Non-pigmented ciliary epithelial cell (primary cell): ENCODE measurements around the gene COQ2.
A peak's percentile ranks its signal among the peaks of the same experiment; 100 is the strongest.
"Not testable (repeated sequence)": the region's sequence is repeated elsewhere in the genome, so short reads cannot be mapped to it uniquely, and the experiment has no call there.

ENCODE experiments used
- DNase-seq: peaks from one replicate; pipeline ENCODE4 v3.0.0-alpha.2; 2010; ENCODE audit warnings: low read depth

COQ2 gene

GRCh38 chr4:83284193-83285054 is at the start of gene COQ2:
COQ2 (minus strand) TSS chr4:83284798; CDS start chr4:83284764, 34 bp downstream.
- peak; percentile 72 for DNase-seq

DNA sequence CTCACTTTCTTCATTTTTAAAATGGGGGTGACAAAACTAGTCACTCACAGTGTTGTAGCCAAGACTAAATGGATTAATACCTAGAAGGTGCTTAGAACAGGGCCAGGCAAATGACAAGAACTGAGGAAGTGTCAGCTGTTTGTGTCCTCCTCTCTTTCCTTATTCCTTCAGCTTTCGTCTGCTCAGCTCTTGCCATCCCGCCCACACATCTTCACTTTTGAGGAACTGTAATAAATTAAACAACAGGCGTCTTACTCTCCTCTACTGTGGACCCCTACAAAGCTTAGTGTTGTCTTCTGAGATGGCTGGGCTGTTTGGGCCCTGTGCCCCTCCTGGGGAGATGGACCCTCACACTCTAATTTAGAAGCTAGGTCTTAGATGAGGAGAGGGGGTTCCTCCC is 47.4 kb upstream of the COQ2 start:
- DNase-seq: no peak

DNA sequence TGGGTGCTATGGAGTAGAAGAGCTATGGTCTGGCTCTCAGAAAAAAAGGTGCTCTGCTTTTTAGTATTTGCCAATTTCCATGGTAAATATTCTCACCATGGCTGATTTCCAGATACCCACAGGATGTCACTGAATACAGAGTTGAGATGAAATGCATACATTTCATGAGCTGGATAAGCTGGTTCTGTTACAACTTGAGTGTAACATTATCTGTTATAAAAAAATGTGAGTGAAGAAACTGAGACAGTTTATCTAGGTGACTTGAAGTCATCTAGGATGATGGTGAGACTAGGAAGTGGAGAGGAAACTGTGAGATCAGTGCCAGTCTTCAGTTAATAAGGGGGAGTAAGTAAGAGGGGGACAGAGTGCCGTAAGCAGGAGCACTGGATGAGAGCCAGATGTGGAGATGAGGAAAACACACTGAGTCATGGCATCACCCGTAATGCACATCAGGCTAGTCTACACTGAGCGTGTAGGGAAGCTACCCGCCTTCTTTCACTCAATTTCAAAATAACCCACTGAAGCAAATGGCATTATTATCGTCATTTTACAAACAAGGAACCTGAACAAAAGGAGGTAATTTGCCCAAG is 45.0 kb upstream of the COQ2 start:
- DNase-seq: no peak

DNA sequence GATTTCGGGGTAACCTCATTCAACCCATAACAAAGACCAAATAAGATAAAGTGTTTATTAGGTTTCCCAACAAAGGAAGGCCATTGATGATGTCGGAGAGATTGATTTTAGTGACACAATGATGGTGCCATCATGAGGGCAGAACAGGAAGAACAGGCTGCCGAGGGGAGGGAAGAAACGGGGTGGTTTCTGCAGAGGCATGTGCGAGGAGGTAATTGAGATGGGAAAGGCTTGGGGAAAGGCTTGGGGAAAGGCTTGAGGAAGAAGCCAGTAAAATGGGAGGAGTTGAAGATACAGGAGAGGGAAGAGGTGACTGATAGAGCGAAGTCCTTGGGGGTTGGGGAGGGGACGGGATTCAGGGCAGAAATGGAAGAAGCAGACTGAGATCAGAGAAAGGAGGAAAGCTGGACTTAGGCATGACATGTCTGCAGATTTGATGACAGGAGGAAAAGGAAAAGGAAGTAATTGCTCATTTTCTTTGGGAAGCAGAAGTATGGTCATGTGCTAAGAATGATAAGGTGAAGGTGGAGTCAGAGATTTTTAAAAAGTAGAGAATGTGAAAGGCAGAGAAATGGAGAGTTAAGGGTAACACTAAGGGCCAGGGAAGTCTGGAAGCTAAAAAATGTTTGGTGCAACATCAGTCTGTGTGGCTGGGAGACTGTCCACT is 44.1 kb upstream of the COQ2 start:
- no peak for DNase-seq

DNA sequence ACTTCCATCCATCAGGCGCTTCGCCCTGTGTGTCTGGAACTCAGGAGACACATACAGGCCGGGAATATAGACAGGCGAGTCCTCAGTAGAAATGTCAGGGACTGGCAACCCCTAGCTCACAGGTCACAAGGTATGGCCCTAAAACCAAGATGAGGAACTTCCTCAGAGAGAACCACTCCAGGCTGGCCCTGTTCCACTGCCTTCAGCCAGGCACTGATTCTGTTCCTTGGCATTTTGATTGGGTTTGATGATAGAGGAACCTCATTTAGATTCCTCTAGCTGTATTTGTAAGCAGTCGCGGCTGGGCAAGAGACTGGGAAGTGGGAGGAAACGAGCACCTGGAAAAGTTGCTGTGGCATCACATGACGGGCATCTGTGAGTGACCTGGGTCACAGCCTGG is 41.9 kb upstream of the COQ2 start:
- DNase-seq: no peak

- DNase-seq: not testable (repeated sequence)
Observed at GRCh38 chr4:83325306-83325705, 40.7 kb upstream of the COQ2 start.

- DNase-seq: no peak
Observed at GRCh38 chr4:83323136-83323535, 38.5 kb upstream of the COQ2 start.

- DNase-seq: no peak
Observed at GRCh38 chr4:83320548-83320947, 36.0 kb upstream of the COQ2 start.

- DNase-seq: no peak
Observed at GRCh38 chr4:83318666-83319065, 34.1 kb upstream of the COQ2 start.

DNA sequence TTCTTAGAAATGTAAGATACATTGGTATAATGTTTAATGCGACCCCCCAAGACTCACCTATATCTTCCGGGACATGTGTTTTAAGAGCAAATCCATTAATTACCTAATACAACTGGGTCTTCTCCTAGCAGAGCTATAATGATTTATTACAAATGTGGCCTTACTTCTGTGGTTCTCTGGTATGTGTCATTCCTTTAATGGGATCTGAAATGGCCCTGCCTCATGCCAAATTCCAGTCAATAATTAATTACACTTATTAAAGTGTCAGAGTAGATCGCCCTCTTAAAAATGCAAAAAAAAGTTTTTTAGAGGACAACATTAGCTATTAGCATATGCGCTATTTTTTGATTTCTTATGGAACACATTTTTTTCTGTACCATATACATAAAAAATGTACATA is 33.1 kb upstream of the COQ2 start:
- DNase-seq: no peak

DNA sequence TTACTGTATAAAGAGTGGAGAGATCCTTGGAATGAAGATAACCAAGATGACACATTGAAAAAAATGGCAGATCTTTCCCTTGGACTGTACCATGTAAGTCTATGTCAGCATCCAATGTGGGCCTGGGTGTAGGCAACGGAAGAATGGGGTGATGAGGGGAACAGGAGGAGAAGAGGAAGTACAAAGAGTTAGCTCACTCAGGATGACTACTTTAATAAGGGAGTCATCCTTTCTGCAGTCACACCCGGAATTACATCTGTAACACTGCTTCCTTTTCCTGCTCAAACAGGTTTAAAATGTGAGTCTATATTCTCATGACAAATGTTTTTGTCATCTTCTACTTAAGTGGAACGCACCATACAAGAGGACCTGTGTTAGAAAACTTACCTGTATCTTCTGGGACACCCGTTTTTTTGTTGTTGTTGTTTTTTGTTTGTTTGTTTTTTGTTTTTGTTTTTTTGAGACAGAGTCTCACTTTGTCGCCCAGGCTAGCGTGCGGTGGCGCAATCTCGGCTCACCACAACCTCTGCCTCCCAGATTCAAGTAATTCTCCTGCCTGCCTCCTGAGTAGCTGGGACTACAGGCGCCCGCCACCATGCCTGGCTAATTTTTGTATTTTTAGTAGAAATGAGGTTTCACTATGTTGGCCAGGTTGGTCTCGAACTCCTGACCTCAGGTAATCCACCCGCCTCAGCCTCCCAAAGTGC is 32.0 kb upstream of the COQ2 start:
- DNase-seq: no peak

DNA sequence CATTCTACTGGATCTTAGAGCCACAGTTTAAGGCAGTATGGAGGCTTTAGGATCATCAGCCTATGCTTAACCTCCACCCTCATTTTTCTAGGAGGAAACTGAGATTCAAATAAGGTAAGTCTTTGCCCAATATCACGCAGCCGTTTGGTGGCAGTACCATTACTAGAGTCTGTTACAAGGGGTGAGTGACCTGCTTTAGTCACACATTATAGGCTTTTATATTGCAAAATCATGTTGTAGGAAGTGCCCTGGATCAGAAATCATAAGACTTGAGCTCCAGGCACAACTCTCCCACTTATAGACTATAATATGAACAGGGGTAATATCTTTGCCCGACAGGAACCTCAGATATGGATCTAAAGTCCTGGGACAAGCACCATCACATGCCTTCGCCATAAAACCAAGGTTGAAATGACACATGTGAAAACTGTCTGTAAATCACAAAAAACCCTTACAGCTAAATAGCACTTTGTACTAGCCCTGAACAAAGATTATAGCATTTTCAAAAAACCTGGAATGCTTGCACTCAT is 30.8 kb upstream of the COQ2 start:
- DNase-seq: no peak

DNA sequence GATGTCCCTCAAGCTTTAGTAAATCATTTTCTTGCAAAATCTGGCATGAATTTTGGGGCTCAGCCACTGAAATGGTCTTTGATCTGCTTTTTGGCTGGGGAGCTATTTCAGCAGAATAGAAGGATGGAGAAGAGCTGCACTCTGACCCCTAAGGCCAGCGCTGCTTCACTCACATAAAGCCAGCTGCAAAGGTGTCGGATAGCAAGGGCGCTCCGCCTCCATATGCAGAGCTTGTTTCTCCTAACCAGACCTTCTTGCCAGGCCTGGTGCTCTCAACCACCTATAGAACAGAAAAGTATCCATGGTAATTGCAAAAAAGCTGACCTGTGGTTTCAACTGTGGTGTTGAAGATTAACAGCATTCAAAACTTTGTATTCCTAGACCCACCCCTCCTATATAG is 24.1 kb upstream of the COQ2 start:
- DNase-seq: no peak

DNA sequence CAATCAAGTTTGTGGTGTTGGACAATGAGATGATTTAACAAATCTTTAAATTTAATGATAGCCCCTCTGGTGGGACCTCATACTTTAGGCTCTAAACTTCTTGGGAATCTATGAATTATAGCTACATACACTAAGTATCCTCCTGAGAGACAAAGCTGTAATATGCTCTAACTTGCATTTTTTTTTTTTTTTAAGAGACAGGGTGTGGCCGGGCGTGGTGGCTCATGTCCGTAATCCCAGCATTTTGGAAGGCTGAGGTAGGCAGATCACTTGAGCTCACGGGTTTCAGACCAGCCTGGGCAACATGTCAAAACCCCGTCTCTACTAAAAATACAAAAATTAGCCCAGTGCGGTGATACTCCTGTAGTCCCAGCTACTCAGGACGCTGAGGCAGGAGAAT is 23.3 kb upstream of the COQ2 start:
- no peak for DNase-seq

GRCh38 chr4:83305187-83305586 is 20.6 kb upstream of the COQ2 start:
- DNase-seq: no peak

DNA sequence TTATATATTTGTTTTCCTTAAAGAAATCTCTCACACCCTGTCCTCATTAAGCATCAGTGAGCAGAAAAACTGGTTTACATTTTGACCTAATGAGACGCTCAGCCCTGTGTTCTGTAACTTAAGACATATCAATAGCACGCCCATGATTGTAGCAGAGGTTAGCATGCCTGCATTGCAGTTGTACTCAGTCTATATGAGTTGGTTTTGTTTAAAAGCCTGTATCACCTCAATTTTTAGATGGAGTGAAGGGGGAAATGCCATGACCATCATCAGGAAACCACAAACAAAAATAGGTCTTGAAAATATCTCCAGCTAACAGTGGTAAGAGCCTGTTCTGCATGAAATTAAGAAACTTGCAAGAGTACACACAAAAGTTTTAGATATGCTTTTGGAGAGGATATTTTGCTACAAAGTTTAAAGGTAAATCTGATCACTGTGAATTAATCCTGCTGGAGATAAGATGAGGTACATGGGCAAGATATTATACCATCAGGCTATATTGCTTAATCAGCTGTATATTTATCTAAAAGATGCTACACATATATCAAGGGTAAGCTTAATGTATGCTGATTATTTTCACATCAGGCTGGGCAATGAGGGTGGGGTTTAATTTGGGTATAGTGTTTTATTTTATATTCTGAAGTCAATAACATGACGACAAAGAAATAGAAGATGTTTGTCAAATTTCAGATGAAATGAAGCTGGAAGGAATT is 13.1 kb upstream of the COQ2 start:
- no peak for DNase-seq

DNA sequence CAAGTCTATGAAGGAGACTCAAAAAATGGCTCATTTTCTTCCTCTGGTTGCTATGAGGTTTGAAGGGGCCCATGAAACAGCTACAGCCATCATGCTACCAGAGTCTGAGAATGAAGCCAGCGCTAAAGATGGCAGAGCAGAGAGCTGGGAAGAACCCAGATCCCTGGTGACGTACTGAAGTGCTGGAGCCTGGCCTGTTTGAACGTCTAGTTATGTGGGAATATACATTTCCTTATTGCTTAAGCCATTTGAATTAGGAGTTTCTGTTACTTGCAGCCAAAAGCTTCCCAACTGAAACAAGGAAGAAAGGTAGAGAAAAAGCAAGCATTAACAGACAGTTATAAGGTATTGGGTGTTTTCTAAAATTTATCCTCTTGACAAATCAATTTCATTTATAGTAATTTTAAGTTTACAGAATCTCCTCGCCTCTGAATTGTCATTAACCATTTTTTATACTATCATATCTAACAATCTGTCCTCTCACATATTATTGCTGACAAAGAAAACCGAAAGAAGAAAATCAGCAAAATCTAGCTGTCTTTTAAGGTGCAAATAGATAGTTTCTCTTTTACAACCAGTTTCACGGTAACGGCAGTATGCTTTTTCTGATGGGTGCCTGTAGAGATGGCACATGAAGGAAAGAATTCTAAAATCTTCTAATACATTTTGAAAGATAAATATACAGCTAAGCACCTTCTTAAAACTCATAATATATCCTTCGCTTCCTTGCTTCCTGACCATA is 8.9 kb upstream of the COQ2 start:
- no peak for DNase-seq

- not testable (repeated sequence) for DNase-seq
Observed at GRCh38 chr4:83290059-83290774, 5.6 kb upstream of the COQ2 start.

DNA sequence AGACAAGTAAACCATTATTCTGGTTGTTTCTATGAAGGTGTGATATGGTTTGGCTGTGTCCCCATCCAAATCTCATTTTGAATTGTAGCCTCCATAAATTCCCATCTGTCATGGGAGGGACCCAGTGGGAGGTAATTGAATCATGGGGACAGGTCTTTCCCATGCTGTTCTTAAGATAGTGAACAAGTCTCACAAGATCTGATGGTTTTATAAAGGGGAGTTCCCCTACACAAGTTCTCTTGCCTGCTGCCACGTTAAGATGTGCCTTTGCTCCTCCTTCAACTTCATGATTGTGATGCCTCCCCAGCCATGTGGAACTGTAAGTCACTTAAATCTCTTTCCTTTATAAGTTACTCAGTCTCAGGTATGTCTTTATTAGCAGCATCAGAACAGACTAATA is 3.8 kb upstream of the COQ2 start:
- DNase-seq: not testable (repeated sequence)

GRCh38 chr4:83285055-83285407 is 433 bp upstream of the COQ2 start:
- no peak for DNase-seq
